Esophagus muscularis mucosa (tissue), 4 donors: ENCODE data around the gene GPR15. TPM values are rescaled to one million over a fixed set of nuclear protein-coding genes. Genes with fewer than 3 reads are reported as not detected.

ENCODE experiments used
- DNase-seq: peaks from one replicate; pipeline ENCODE4 v3.0.0-alpha.2; 2017; ENCODE audit errors: extremely low spot score
- H3K27ac ChIP-seq, 4 donors: fragments of 200-600 bp; sonication (generic); replicated peaks in 1 of 4; 1 replicate in 3 of 4; 2 replicates in 1 of 4; pipeline ENCODE4 v1.5.1; 2016 to 2019; ENCODE audit warnings: mild to moderate bottlenecking in 1 of 4
- H3K27me3 ChIP-seq, 4 donors: fragments of 200-600 bp; sonication (generic); one replicate each; pipeline versions ENCODE4 v1.5.1 to v1.6.0; 2016 to 2019
- H3K36me3 ChIP-seq, 4 donors: fragments of 200-600 bp; sonication (generic); one replicate each; pipeline ENCODE4 v1.5.1; 2016 to 2019
- H3K4me1 ChIP-seq, 4 donors: fragments of 200-600 bp; sonication (generic); one replicate each; pipeline ENCODE4 v1.5.1; 2016 to 2019
- H3K4me3 ChIP-seq, 4 donors: fragments of 200-600 bp; sonication (generic); 1 replicate in 2 of 4; 2 replicates in 2 of 4; pipeline ENCODE4 v1.5.1; 2016 to 2019; ENCODE audit warnings: mild to moderate bottlenecking in 4 of 4, moderate library complexity in 1 of 4
- H3K9me3 ChIP-seq, 4 donors: fragments of 200-600 bp; sonication (generic); 1 replicate in 3 of 4; 2 replicates in 1 of 4; pipeline ENCODE4 v1.5.1; 2016 to 2019
- CTCF ChIP-seq, 3 experiments: fragments of 200-600 bp in 2 of 3; fragments of 450-650 bp in 1 of 3; sonication (generic) in 2 of 3; IDR thresholded peaks; one replicate each; pipeline ENCODE4 v1.5.1; 2017 to 2019; ENCODE audit warnings: antibody characterized with exemption in 3 of 3, mild to moderate bottlenecking in 2 of 3, moderate library complexity in 1 of 3
- EP300 ChIP-seq: sonication (generic); formaldehyde crosslinking; IDR thresholded peaks from one replicate; pipeline ENCODE4 v1.6.1; 2017; ENCODE audit warnings: antibody characterized with exemption
- POLR2A ChIP-seq: fragments of 450-650 bp; IDR thresholded peaks from one replicate; pipeline ENCODE4 v1.6.1; 2017; ENCODE audit warnings: antibody characterized with exemption, moderate library complexity, mild to moderate bottlenecking, low read depth
- POLR2AphosphoS5 ChIP-seq, 2 donors: sonication (generic); formaldehyde crosslinking; IDR thresholded peaks; one replicate each; pipeline ENCODE4 v1.6.1; 2017; ENCODE audit warnings: antibody characterized with exemption in 2 of 2
- WGBS: methylation state at CpG from one replicate; pipeline ENCODE4 v1.1.5; 2018; 5-methylcytosine and 5-hydroxymethylcytosine counted together
- intact Hi-C: fragments of 100-400 bp; cut with DNase I; formaldehyde crosslinking; loops from one replicate; pipeline ENCODE4 v1.15.1; 2023
- total RNA-seq, 4 donors: library from RNA; depleted of rRNA; stranded (reverse); fragments of >200 nt; gene quantifications; one replicate each; pipeline versions ENCODE4 v1.1.0 to v1.2.1, GENCODE V29; 2016

The GPR15 gene
- total RNA-seq, 4 donors from 2014 or later: 0.32 TPM; not detected in 3

- WGBS: 90% methylated on average over 6 of the region's 6 CpGs
- intact Hi-C loops: no loop called here
- Histone ChIP-seq H3K27ac (no peak overlapping the region), H3K4me1 (no peaks in the 10 kb centered on the region), H3K36me3 (peaks cover 0 to 22% (median 19%) of the 10 kb centered on the region in 4 donors), H3K27me3 (no peaks in the 10 kb centered on the region), H3K4me3 (no peak overlapping the region), H3K9me3 (no peaks in the 10 kb centered on the region)
- no peak for DNase-seq
- TF ChIP-seq EP300 (no peak), POLR2AphosphoS5 (IDR thresholded peaks at IDR 0.05) (no peak), POLR2A (no peak), CTCF (IDR thresholded peaks at IDR 0.05) (no peak)
Observed at GRCh38 chr3:98574132-98574531, 42.4 kb downstream of the GPR15 start.

- Histone ChIP-seq H3K27me3 (no peaks in the 10 kb centered on the region), H3K27ac (no peak overlapping the region), H3K4me1 (no peaks in the 10 kb centered on the region), H3K9me3 (no peaks in the 10 kb centered on the region), H3K4me3 (no peak overlapping the region), H3K36me3 (peaks cover 0 to 50% (median 35%) of the 10 kb centered on the region in 4 donors)
- intact Hi-C loops: no loop called here
- no peak for DNase-seq
- TF ChIP-seq POLR2A (no peak), CTCF (IDR thresholded peaks at IDR 0.05) (no peak), EP300 (no peak), POLR2AphosphoS5 (IDR thresholded peaks at IDR 0.05) (no peak)
- WGBS: 88% methylated on average over 4 of the region's 4 CpGs
Observed at GRCh38 chr3:98577178-98577895, 45.6 kb downstream of the GPR15 start.

- Histone ChIP-seq H3K4me3 (no peak overlapping the region), H3K27me3 (no peaks in the 10 kb centered on the region), H3K4me1 (no peaks in the 10 kb centered on the region), H3K27ac (no peak overlapping the region), H3K36me3 (peaks cover 0 to 73% (median 46%) of the 10 kb centered on the region in 4 donors), H3K9me3 (no peaks in the 10 kb centered on the region)
- DNase-seq: no peak
- intact Hi-C loops: no loop called here
- TF ChIP-seq POLR2AphosphoS5 (IDR thresholded peaks at IDR 0.05): no peak
- TF ChIP-seq POLR2A: no peak
- TF ChIP-seq EP300: no peak
- no peak for TF ChIP-seq CTCF (IDR thresholded peaks at IDR 0.05)
- WGBS: 92% methylated on average over 8 of the region's 8 CpGs
Observed at GRCh38 chr3:98580401-98581386, 48.9 kb downstream of the GPR15 start.

GRCh38 chr3:98581474-98581873 lies 49.7 kb downstream of the GPR15 start:
- H3K27ac ChIP-seq: no peak overlapping the region
- 86% methylated on average over 1 of the region's 1 CpG for WGBS
- DNase-seq: no peak
- intact Hi-C loops: no loop called here
- H3K4me1 ChIP-seq: no peaks in the 10 kb centered on the region
- H3K4me3 ChIP-seq: no peak overlapping the region
- no peaks in the 10 kb centered on the region for H3K9me3 ChIP-seq
- no peak for TF ChIP-seq POLR2AphosphoS5 (IDR thresholded peaks at IDR 0.05)
- no peak for TF ChIP-seq EP300
- TF ChIP-seq CTCF (IDR thresholded peaks at IDR 0.05): no peak
- no peak for TF ChIP-seq POLR2A
- H3K27me3 ChIP-seq: no peaks in the 10 kb centered on the region
- peaks cover 0 to 81% (median 52%) of the 10 kb centered on the region in 4 donors for H3K36me3 ChIP-seq
